Measurements from ENCODE around the gene ZNF423.
"Not testable (repeated sequence)": the region's sequence is repeated elsewhere in the genome, so short reads cannot be mapped to it uniquely, and the experiment has no call there.

ZNF423 gene

GRCh38 chr16:49586466-49587450, 269.2 kb downstream of the ZNF423 start:
- DNase-seq (ENCODE audit: low read depth in 2 of 2) = no peak

DNA sequence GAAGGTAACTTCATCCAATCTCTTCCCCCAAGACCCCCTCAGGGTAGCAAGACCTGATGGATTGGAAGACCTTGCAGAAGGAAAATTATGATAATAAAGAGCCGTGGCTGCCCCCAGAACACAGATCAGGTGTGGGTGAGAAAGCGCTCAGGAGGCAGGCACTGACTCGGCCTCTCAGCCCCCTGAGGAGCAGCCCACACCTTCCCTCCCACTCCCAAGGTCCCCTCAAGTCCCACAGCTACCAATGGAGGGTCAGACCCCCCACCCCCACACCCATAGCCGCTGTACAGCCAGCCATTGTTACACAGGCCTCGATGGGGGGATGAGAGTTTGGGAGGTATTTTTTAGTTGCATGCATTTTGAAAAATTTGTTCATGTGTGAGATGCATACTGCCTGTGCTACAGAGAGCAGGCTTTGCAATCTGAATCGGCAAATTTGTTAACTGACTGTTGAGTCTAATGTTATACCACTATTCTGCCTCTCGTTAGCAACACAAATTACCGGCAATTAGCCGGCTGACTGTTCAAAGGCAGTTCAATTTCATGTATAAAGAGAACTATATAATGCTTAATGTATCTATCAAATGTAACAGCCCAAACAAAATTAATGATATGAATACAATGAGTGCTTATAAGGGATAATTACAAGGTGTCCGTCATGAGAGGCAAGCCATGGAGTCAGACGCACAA, 270.6 kb downstream of the ZNF423 start:
- no peak for DNase-seq (ENCODE audit: low read depth in 2 of 2)

GRCh38 chr16:49583911-49584310, 272.0 kb downstream of the ZNF423 start:
- no peak for DNase-seq (ENCODE audit: low read depth in 2 of 2)

DNA sequence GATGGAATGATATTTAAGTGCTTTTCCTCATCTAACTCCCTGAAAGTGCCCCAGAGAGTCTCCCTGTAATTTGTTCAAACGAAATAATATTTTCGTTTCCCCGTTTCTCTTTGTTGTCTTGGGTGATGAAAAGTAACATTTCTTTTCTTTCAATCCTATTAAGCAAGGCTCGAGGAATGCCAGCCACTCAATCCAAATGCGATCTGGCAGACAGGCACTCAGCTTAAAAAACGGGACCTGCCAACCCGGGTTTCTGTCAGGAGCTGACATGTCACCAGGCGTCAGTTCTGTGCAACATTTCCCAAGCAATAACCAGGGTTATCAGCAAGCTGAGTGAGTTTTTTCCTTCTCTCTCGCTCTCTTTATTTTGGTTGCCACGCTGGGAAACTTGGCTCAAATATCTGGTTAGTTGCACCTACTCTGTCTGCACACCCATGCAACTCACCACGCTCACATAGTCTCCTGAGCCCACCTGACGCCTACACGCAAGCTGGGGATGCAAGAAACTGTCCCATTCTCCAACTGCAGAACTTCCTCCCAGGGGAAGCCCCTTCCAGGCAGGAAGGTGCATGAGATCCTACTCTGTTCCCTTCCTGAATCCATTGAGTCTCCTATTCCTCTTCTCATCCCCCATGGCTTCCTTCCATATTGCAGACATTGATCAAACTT, 274.1 kb downstream of the ZNF423 start:
- DNase-seq (ENCODE audit: low read depth in 2 of 2) = no peak

- DNase-seq (ENCODE audit: low read depth in 2 of 2) = no peak
Observed at GRCh38 chr16:49580751-49581303, 275.1 kb downstream of the ZNF423 start.

DNA sequence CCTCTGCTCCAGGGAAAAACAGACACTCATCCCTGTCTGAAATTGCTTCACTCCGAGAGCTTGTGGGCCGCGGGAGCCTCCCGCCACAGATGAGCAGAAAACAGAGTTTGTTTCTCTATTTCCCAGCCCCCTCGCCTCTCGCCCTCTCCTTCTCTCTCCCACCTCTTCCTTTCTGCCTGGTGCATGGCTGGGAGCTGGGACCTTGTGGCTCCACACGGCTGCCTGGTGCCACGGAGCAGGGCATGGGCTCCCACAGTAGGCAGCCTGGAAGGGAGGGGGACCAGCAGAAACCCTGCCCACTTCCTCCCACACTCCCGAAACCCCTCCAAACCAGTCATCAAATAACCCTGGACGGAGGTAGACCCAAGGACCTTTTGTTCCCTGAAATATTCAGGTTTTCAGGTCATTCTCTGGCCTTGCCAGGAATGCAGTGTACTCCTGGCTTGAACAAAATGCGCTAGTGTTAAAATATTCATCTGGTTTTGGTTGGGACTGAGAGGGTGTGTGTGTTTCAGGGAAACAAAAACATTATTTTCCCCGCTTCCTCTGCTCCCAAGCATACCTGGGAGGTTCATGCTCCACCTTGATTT, 277.4 kb downstream of the ZNF423 start:
- no peak for DNase-seq (ENCODE audit: low read depth in 2 of 2)

DNA sequence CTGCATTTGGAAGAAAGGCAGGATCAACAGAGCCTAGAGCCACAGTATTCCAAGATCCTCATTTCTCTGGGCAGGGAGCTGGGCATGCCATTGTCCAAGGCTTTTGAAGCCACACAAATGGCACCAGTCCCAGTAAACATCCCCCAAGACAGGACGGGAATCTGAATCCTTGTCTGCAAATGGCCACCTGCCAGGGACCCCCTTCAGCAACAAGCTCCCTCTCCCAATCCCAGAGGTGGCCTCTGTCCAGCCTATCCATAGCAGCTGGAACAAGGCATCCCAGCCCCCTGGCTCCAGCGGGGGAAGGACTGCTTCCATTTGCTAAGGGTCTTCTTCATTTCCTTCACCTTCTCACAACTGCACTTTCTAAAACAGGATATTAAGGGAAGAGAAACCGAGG, 277.9 kb downstream of the ZNF423 start:
- DNase-seq (ENCODE audit: low read depth in 2 of 2) = no peak

GRCh38 chr16:49576941-49577340, 279.0 kb downstream of the ZNF423 start:
- DNase-seq (ENCODE audit: low read depth in 2 of 2) = no peak

DNA sequence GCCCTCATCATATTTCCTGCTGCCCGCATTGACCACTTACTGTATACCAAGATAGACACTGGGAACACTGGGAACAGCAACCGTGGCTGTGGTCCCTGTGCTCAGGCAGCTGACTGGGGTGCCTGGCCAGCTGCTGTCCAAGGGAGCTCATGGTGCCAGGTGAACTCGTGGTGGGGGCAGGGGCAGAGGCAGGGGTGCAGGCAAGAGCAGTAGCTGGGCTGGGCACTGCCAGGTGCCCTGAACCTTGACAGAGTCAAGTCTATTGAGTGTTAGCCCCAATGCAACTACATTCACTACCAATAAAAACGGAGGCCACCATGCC, 279.8 kb downstream of the ZNF423 start:
- DNase-seq (ENCODE audit: low read depth in 2 of 2) = no peak

DNA sequence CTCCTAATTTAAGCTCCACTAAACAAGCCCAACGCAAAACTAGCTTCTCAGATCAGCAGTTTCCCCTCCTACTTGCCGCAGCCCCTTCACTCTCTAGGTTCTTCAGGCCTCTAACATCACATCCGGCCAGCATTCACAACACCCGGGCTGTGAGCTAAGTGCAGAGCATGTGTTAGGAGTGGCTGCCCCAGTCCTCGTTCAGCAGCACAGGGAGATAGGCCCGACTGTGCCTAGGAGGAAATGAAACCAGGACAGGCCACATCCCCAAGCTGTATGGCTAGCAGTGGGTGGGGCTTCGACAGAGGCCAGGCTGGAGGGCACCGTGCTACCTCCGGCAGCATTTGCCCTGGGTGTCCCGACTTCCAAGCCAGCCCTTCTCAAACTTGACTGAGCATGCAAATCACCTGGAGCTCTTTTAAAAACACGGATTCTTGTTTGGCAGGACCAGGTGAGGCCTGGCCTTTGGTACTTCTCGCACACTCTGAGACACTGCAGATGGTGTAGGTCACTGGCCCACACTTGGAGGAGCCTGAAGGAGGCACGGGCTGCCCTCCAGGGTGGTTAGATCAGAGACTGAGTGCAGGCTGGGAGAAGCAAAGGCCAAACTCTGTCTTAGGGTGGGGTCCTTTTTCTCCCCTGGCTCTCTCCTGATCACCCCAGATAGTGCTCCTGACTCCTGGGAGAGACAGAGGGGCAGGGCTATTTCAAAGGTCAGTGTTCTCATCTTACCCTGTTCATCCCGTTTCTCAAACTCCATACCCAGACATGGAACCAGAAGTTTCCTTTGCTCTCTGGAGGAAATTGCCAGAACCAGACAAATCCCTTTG, 280.4 kb downstream of the ZNF423 start:
- DNase-seq (ENCODE audit: low read depth in 2 of 2) = no peak

DNA sequence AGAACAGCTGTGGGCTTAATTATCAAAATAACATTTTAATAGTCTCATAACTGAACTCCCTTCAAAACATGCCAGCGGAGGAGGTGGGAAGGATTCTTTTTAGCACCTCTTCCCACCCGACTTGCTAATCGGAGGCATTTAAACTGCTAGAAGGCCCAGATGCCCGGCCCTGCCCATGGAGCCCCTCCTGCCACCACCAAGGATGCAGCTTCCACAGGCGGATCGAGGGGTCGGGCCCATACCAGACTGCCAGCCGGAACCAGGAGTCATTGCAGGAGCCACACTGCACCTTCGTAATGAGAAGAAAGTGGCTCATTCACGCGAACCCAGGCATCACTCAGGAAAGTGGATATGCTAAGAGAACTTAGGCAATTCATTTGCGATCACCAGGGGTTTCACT, 281.1 kb downstream of the ZNF423 start:
- DNase-seq (ENCODE audit: low read depth in 2 of 2) = no peak

DNA sequence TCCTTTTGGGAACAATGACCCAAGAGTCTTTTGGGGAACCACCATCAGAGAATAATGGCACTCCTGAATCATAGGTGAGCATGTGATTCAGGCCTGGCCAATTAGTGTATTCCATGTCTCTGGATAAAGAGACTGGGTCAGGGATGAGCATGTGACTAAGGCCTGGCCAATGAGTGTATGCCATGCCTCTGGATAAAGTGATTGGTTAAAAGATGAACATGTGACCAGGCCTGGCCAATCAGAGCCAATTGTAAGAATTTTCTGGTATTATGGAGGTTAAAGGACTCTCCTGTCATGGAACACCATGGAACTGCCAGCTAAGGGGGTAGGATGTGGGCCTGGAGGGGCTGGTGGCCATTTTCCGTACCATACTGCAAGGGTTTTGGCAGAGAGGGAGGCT, 288.0 kb downstream of the ZNF423 start:
- DNase-seq (ENCODE audit: low read depth in 2 of 2) = no peak

DNA sequence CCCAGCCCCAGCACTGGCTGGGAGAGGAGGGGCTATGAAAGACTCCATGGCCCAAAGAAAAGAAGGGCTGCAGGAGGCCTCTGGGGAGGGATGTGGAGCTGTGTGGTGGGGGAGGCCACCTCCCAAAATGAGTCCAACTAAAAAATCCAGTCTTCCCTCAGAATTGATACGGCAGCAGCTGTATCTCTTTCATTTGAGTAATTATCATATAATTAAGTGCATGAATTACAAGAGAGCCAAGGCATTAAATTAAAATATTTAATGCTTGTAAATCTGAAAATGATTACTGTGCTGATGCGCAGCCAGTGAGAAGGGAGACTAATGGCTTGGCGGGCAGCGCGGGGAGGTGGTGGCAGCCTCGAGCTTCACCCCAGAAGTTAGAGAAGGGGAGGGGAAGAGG, 289.5 kb downstream of the ZNF423 start:
- no peak for DNase-seq (ENCODE audit: low read depth in 2 of 2)

GRCh38 chr16:49564496-49565229, 291.2 kb downstream of the ZNF423 start:
- no peak for DNase-seq (ENCODE audit: low read depth in 2 of 2)

GRCh38 chr16:49563666-49564065, 292.2 kb downstream of the ZNF423 start:
- no peak for DNase-seq (ENCODE audit: low read depth in 2 of 2)

DNA sequence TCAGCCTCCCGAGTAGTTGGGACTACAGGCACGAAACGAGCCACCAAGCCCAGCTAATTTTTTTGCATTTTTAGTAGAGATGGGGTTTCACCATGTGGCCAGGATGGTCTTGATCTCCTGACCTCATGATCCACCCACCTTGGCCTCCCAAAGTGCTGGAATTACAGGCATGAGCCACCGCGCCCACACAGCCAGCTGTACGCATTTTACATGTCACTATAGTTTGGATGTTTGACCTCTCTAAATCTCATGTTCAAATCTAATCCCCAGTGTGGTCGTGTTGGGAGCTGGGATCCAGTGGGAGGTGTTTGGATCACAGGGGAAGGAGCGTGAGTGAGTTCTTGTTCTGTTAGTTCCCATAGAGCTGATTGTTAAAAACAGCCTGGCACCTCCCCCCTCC, 293.0 kb downstream of the ZNF423 start:
- not testable (repeated sequence) for DNase-seq (ENCODE audit: low read depth in 2 of 2)

DNA sequence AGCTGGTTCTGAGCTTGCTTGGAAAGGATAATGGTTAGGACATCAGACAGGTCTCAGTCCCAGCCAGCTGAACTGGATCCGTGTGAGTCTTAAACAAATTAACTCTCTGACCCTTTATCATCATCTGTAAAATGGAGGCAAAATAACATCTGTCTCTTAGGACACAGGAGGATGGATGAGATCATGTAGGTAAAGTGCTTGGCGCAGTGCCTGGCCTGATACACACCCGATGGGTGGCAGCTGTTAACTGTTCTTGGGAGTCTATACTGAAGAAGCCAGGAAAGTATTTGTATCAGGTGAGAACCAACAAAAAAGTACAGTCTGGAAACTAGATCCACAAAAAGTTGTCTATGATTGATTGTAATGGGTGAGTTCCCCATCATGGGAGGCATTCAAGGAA, 293.7 kb downstream of the ZNF423 start:
- DNase-seq (ENCODE audit: low read depth in 2 of 2) = no peak

GRCh38 chr16:49560004-49560830, 295.7 kb downstream of the ZNF423 start:
- DNase-seq (ENCODE audit: low read depth in 2 of 2) = no peak

DNA sequence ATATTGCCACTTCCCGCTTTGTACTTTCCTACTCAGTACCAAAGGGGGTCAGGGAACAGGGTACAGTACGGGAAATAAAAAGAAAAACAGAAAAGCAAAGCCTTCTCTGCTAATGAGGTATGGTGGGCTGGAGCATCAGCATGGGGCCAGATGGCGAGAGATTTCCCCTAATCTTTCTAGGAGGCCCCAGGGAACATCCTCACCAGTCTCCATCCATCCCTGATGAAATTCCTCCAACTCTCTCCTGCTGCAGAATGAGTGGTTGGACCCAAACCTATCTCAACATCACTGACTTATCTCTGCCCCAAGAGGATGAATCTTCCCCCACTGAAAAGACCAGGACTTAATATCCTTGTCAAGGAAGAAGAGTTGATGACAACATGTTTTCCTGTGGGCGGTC, 296.7 kb downstream of the ZNF423 start:
- DNase-seq (ENCODE audit: low read depth in 2 of 2) = no peak
